DMS 273 treated with DMSO at 0.1 percent for 48 hours (cell line): ENCODE measurements around the gene ATP1B4.
"Not testable (repeated sequence)": the region's sequence is repeated elsewhere in the genome, so short reads cannot be mapped to it uniquely, and the experiment has no call there.

Experiments used
- DNase-seq: peaks from one replicate; lab custom pipeline; 2025; lab: John Stamatoyannopoulos, UW

Gene ATP1B4

GRCh38 chrX:120361764-120362305 lies at the start of gene ATP1B4:
Gene ATP1B4, plus strand, starts transcription at chrX:120362089. Its CDS starts 80 bp downstream, at chrX:120362169.
- DNase-seq = no peak

GRCh38 chrX:120315776-120316175 lies 46.1 kb upstream of the ATP1B4 start:
- no peak for DNase-seq

DNA sequence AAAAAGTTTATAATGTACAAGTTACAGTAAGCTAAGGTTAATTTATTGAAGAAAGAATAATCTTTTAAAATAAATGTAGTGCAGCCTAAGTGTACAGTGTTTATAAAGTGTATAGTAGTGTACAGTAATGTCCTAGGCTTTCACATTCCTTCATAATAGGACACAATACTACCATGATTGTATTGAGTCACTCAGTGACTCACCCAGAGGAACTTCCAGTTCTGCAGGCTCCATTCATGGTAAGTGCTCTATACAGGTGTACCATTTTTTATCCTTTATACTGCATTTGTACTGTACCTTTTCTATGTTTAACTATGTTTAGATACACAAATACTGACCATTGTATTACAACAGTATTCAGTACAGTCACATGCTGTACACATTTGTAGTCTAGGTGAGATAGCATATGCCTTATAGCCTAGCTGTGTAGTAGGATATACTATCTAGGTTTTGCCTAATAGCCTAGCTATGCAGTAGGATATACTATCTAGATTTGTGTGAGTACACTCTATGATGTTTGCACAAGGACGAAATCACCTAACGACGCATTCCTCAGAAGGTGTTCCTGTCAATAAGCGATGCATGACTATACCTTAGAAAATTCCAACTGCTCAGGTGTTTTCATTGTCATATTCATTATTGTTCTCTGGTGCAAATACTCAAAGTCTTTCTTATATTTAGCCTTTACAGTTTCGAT lies 45.2 kb upstream of the ATP1B4 start:
- no peak for DNase-seq

DNA sequence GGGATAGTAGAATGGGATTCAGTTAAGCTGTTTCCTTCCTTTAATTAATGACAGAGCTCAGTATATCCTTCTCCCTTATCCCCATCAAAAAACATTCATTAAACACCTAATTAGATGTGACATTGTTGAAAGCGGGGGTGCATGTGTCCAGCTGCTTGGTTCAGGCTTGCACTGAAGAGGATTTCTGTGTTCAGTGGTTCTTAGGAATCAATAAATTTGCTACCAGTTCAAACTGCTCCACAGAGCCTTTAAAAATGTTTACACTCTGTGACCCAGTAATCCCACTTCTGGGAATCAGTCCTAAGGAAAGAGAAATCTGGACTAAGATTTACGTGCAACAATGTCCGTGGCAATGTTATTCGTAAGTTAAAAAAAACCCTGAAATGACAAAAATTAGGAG lies 43.5 kb upstream of the ATP1B4 start:
- DNase-seq = no peak

DNA sequence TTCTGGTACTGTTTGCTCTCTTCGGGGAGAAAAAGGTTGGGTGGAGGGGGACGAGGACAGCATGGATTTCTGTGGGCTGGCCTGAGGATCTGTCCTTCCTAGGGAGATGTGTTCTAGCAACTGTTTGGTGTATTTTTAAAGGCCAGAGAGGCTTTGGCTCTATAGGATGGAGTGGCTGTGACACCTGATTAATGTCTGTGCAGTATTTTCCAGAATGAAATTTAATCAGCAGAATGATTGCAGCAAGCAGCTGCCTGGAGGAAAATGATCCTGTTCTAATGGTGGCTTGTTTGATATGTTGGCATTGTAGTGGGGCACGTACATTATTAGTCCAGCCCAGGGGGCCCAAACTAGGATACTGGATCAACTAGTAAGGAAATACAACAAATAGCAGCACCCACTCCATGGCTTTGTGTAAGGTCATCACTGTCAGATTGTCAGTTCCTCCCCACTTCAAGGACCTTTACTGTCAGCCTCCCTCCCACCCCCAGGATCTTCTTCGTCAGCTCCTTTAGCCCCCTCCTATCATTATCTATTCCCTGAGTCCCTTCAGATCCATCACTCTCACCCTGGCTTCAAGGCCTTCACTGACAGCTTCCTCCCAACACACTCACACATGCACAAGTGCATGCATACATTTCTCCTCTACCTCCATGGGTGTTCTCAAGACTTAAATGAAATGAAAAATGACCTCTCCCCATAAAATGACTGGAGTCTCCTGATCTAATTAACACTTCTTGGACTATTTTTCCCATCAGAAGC lies 40.2 kb upstream of the ATP1B4 start:
- DNase-seq = no peak

DNA sequence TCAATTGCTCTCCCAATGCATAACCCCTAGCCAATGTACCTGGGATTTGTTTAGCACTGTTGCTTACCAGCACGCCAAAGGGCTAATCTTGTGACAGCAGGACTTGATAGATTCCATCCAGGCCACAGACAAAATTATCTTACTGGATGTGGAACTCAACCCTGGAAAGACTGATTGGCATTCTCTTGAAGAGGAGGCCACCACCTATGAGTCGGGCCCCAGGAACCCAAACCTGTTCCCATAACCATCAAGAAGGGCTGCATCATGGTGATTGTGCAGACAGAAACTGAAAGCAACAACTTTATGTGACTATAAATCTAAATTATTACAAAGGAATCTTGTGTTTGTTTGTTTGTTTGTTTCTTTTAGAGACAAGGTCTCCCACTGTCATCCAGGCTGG lies 30.8 kb upstream of the ATP1B4 start:
- DNase-seq = no peak

DNA sequence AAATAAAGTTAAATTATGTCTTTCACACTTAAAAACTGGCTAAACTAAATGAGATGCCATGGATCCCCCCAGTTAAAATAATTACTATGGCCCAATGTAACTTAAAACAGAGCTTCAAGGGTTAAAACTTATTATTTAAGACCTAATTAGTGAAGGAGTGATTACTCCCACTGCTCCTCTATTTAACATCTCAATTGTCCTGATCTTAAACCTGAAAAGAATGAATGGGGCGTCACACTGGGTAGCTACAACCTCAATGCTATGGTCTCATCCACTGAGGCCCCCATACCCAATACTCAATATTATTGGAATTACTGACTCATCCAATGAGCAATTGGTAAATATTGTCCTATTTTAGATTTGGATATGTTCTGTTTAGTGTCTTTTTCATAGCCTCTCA lies 29.5 kb upstream of the ATP1B4 start:
- no peak for DNase-seq

- no peak for DNase-seq
Measured at GRCh38 chrX:120334151-120334550, 27.7 kb upstream of the ATP1B4 start.

GRCh38 chrX:120334603-120335002 lies 27.3 kb upstream of the ATP1B4 start:
- no peak for DNase-seq

DNA sequence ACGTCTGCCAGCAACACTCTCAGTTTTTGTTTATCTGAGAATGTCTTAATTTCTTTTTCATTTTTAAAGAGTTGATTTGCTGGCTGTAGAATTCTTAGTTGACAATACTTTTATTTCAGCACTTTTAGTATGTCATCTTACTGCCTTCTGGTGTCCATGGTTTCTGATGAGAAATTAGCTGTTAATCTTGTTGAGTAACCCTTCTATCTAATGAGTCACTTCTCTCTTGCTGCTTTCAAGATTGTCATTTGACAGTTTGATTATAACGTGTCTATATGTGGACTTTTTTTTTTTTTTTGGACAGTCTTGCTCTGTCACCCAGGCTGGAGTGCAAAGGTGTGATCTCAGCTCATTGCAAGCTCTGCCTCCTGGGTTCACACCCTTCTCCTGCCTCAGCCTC lies 26.6 kb upstream of the ATP1B4 start:
- DNase-seq = no peak

DNA sequence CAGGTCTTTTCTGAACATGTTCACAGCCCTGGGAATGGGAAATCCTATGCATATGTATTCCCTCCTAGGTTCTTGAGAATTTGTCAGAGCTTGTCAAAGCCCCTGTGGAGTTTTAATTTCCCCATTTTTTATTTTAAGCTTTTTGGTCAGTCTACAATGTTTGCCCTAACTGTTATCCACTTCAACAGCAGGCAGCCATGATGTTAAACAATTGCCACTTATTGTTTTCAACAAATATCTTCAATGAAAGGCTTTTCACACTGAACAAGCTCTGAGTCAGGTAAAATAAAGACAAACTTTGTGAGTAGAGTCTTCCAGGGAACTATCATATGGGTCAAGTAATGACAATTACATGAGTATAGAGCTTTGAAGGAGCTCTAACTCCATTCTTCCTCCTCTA lies 25.0 kb upstream of the ATP1B4 start:
- no peak for DNase-seq

GRCh38 chrX:120344566-120344965 lies 17.3 kb upstream of the ATP1B4 start:
- not testable (repeated sequence) for DNase-seq

DNA sequence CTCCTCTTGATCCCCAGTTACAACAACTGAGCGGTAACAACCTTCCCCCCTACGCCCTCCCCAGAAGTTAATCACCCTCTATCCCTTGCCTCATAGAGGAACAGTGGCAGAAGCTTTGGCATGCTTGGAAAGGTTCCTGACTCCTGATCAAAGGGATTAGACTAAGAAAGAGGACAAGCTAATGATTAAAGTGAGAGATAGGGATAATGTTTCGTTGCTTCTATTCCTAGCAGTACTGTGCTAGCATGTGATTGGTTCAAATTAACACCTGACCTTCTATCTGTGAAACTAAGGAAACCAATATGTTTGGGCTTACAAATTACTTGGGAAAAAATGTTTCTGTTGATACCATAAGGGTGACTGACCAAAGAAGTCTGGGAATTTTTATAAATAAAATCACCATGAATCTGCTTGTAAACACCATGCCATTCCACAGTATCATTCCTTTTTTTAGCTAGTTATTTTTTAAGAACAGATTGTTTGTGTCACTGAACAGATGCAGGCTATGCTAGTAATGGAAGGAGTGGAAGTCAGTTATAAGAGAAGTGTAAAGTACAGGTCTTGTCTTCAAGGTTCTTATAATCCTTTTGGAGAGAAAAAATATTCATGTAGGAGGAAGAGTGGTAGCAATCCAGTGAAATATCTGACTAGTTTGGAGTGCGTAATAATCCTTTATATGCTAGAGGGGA lies 11.3 kb upstream of the ATP1B4 start:
- DNase-seq = no peak

GRCh38 chrX:120356084-120356483 lies 5.8 kb upstream of the ATP1B4 start:
- DNase-seq = no peak

- no peak for DNase-seq
Measured at GRCh38 chrX:120357186-120357585, 4.7 kb upstream of the ATP1B4 start.

DNA sequence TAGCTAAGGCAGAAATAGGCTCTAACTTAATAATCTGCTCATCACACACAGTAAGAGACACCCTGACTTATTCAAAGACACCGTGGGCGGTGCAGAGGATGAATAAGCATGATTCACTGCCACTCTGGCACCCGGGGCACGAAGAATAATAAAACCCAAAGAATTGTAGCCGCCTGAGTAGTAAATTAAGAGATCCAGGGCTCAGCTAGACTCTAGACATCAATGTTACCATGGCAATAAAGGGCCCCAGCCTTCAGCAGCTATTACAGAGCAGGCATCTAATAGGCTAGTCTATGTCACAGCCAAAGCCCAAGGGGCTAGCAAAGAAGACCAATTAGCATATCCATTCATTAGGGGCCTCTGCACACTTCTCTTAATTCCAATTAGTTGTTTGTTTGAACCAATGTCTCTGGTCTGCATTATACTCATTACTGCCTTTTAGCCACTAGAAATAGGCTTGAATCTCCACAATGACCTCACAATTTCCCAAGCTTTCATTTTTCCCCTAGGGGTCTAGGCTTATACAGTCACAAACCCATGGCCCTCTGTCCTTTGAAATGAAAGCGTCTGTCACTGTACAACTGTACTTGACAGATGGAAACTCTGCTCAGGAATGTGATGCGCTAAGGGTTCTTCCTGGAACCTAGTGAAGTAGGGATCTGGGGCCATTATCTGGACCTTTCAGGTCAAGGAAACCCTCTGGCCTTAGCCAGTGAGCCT lies 3.0 kb upstream of the ATP1B4 start:
- DNase-seq = no peak

DNA sequence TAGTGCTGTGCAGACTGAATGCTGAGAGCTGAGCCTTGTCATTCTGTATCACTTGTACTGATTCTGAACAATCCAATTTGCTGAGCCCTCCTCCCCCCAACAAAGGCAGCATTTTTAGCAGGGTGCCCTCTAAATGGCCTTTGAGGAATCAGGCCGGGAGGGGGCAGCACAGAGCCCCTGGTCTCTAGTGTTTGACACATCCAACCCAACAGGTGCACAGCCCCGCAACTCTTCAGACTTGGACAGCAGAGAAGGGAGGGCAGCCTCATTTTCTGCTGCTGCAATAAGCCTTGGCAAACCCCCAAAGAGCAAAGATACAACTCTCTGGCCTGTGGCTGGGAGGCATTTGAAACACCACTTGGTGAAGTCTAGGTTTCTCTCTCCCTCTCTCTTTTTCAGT lies 3.4 kb downstream of the ATP1B4 start:
- no peak for DNase-seq

GRCh38 chrX:120365968-120366367 lies 4.1 kb downstream of the ATP1B4 start:
- DNase-seq = no peak

- DNase-seq = no peak
Measured at GRCh38 chrX:120366794-120367193, 4.9 kb downstream of the ATP1B4 start.

- no peak for DNase-seq
Measured at GRCh38 chrX:120367402-120368109, 5.7 kb downstream of the ATP1B4 start.

DNA sequence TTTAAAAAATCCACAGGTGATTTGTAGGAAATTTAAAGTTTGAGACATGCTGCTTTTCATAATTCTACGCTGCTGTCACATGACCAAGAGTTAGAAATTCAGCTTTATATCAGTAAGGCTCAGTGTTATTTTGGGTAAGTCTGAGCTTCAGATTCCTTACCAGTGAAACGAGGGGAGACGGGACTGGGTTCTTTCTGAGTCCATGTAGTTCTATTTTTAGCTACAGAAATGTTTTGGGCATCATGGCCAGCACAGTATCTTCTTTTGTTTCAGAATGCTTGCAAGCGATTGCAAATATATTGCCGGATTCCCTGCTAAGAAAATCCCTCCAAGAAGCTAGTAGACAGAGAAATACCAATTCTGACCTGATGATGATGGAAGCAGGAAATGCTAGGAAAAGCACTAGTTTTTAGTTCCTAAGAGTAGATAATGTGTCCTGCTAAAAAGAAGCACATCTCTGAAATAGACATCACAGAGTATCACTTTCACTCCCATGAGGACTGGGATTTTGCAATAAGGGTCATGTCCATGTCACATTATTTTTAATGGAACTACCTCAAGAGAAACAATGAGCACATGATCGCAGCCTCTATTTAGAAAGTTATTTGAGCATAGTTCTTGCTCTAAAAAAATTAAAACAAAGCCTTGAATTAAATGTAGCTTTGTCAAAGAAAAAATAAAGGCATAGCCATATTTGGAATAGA lies 10.9 kb downstream of the ATP1B4 start:
- no peak for DNase-seq
